GM19468 (cell line): Measurements from ENCODE around the gene ITGB5.

Experiments
- ATAC-seq: cut with Tn5 transposase; IDR thresholded peaks from one replicate; pipeline ENCODE4 v1.9.1; 2021; ENCODE audit warnings: mild to moderate bottlenecking, moderate library complexity, moderate number of reproducible peaks; ENCODE audit not compliant: unreplicated experiment; ENCODE audit errors: extremely low read depth

Gene ITGB5

DNA sequence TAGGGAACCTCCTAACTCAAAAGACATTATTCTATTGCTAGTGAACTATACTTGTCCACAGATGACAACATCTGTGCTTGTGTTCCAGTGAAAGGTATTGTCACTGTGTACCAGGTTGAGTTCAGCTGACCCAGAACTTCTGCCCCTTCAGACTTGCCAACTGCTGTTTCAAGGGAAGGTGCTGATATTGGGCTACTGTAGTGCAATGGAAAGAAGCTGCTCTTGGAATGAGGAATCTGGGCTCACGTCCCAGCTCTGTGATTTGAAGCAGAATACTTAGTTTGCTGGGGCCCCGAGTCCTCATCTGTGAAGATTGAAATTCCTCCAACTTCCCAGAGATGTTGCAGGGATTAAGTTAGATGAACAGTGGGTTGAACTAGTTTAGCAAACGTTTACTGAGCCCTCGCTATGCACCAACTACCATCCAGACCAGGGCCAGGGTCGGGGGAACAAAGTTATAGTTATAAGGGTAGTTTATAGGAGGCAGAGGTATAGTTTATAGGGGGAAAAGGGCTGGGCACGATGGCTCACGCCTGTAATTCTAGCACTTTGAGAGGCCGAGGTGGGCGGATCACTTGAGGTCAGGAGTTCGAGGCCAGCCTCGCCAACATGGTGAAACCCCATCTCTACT, 172.8 kb downstream of the ITGB5 start:
- no peak for ATAC-seq
